ENCODE data around the gene RNF180. TPM values are rescaled to one million over a fixed set of nuclear protein-coding genes. Genes with fewer than 3 reads are reported as not detected.

RNF180 gene
- total RNA-seq, 2 experiments from 2014 or later: not detected

GRCh38 chr5:64207978-64208377 lies 42.3 kb downstream of the RNF180 start:
- Mint-ChIP-seq H3K4me3 (no peak overlapping the region), H3K27ac (no peak overlapping the region), H3K36me3 (ENCODE audit: low read depth) (no peaks in the 10 kb centered on the region), H3K4me1 (ENCODE audit: low read depth) (no peaks in the 10 kb centered on the region), H3K9me3 (no peaks in the 10 kb centered on the region), H3K27me3 (no peaks in the 10 kb centered on the region)
- DNase-seq (no peak), ATAC-seq (ENCODE audit: poor library complexity) (no peak)
- TF ChIP-seq, protein P1, sequence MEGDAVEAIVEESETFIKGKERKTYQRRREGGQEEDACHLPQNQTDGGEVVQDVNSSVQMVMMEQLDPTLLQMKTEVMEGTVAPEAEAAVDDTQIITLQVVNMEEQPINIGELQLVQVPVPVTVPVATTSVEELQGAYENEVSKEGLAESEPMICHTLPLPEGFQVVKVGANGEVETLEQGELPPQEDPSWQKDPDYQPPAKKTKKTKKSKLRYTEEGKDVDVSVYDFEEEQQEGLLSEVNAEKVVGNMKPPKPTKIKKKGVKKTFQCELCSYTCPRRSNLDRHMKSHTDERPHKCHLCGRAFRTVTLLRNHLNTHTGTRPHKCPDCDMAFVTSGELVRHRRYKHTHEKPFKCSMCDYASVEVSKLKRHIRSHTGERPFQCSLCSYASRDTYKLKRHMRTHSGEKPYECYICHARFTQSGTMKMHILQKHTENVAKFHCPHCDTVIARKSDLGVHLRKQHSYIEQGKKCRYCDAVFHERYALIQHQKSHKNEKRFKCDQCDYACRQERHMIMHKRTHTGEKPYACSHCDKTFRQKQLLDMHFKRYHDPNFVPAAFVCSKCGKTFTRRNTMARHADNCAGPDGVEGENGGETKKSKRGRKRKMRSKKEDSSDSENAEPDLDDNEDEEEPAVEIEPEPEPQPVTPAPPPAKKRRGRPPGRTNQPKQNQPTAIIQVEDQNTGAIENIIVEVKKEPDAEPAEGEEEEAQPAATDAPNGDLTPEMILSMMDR (IDR thresholded peaks at IDR 0.05): no peak
- intact Hi-C loops (cut with DNase I, micrococcal nuclease): loop anchor here in 1 of 2 experiments (2.0 kb wide), 1 partner anchor 15 kb away; no protein-coding TSS in a partner anchor
- no peaks in the 10 kb centered on the region for H3K27me3 ChIP-seq (ENCODE audit: control insufficient read depth in 1 of 2, insufficient read depth in 2 of 2, low read length in 2 of 2)
- no peaks in the 10 kb centered on the region for H3K4me1 ChIP-seq (ENCODE audit: insufficient read depth, low read length)
- ChIA-PET POLR2A (no interaction called here), CTCF (no interaction called here)
- H3K9me3 ChIP-seq (ENCODE audit: control insufficient read depth in 1 of 2, insufficient read depth in 1 of 2, low read length in 2 of 2): no peaks in the 10 kb centered on the region
- no peaks in the 10 kb centered on the region for H3K36me3 ChIP-seq (ENCODE audit: insufficient read depth, low read length)
- no peak overlapping the region for H3K27ac ChIP-seq (ENCODE audit: low read depth in 1 of 2, low read length in 2 of 2)
- H3K4me3 ChIP-seq (ENCODE audit: low read length): no peak overlapping the region

- CTCF ChIA-PET: no interaction called here
Observed at GRCh38 chr5:64209353-64209752, 43.7 kb downstream of the RNF180 start.

GRCh38 chr5:64210866-64211265 lies 45.2 kb downstream of the RNF180 start:
- Histone ChIP-seq H3K27ac (ENCODE audit: low read depth in 1 of 2, low read length in 2 of 2) (no peak overlapping the region), H3K4me1 (ENCODE audit: insufficient read depth, low read length) (no peaks in the 10 kb centered on the region), H3K36me3 (ENCODE audit: insufficient read depth, low read length) (no peaks in the 10 kb centered on the region), H3K27me3 (ENCODE audit: control insufficient read depth in 1 of 2, insufficient read depth in 2 of 2, low read length in 2 of 2) (no peaks in the 10 kb centered on the region), H3K4me3 (ENCODE audit: low read length) (no peak overlapping the region), H3K9me3 (ENCODE audit: control insufficient read depth in 1 of 2, insufficient read depth in 1 of 2, low read length in 2 of 2) (no peaks in the 10 kb centered on the region)
- H3K36me3 Mint-ChIP-seq (ENCODE audit: low read depth): no peaks in the 10 kb centered on the region
- intact Hi-C loops (cut with DNase I, micrococcal nuclease): no loop called here
- H3K9me3 Mint-ChIP-seq: no peaks in the 10 kb centered on the region
- ATAC-seq (ENCODE audit: poor library complexity) (no peak), DNase-seq (no peak)
- CTCF ChIA-PET: no interaction called here
- H3K27ac Mint-ChIP-seq: no peak overlapping the region
- no peak overlapping the region for H3K4me3 Mint-ChIP-seq
- TF ChIP-seq, protein P1 (IDR thresholded peaks at IDR 0.05): no peak
- POLR2A ChIA-PET: no interaction called here
- no peaks in the 10 kb centered on the region for H3K27me3 Mint-ChIP-seq
- H3K4me1 Mint-ChIP-seq (ENCODE audit: low read depth): no peaks in the 10 kb centered on the region

More at GRCh38 chr5:64209353-64209752, 43.7 kb downstream of the RNF180 start:
- H3K4me3 ChIP-seq (ENCODE audit: low read length): no peak overlapping the region
- no peaks in the 10 kb centered on the region for H3K27me3 Mint-ChIP-seq
- POLR2A ChIA-PET: no interaction called here
- TF ChIP-seq, protein P1 (IDR thresholded peaks at IDR 0.05): no peak
- no peaks in the 10 kb centered on the region for H3K9me3 ChIP-seq (ENCODE audit: control insufficient read depth in 1 of 2, insufficient read depth in 1 of 2, low read length in 2 of 2)
- H3K4me1 Mint-ChIP-seq (ENCODE audit: low read depth): no peaks in the 10 kb centered on the region
- no peak overlapping the region for H3K27ac Mint-ChIP-seq
- H3K4me3 Mint-ChIP-seq: no peak overlapping the region
- H3K27ac ChIP-seq (ENCODE audit: low read depth in 1 of 2, low read length in 2 of 2): no peak overlapping the region
- H3K36me3 Mint-ChIP-seq (ENCODE audit: low read depth): no peaks in the 10 kb centered on the region
- DNase-seq (no peak), ATAC-seq (ENCODE audit: poor library complexity) (no peak)
- no peaks in the 10 kb centered on the region for H3K9me3 Mint-ChIP-seq
- H3K27me3 ChIP-seq (ENCODE audit: control insufficient read depth in 1 of 2, insufficient read depth in 2 of 2, low read length in 2 of 2): no peaks in the 10 kb centered on the region
- no peaks in the 10 kb centered on the region for H3K36me3 ChIP-seq (ENCODE audit: insufficient read depth, low read length)
- H3K4me1 ChIP-seq (ENCODE audit: insufficient read depth, low read length): no peaks in the 10 kb centered on the region
- intact Hi-C loops (cut with DNase I, micrococcal nuclease): loop anchor here in 1 of 2 experiments (2.0 kb wide), 1 partner anchor 13 kb away; no protein-coding TSS in a partner anchor

All from CD4-positive, alpha-beta T cell (primary cell).